BJ (cell line): ENCODE results near the gene KIF3A. TPM values are rescaled to one million over a fixed set of nuclear protein-coding genes. Genes with fewer than 3 reads are reported as not detected.

Experiments used
- CTCF ChIA-PET: fragments of 350-600 bp; formaldehyde crosslinking; extraction: SDS; loops from one replicate; lab custom pipeline; 2021; ENCODE audit warnings: antibody characterized with exemption, inconsistent platforms; lab: Yijun Ruan, JAX
- POLR2A ChIA-PET: fragments of 300-600 bp; sonication (Branson Sonifier 250); formaldehyde crosslinking; extraction: SDS; loops from one replicate; lab custom pipeline; 2021; ENCODE audit warnings: antibody characterized with exemption; lab: Charles Lee
- DNase-seq: peaks from one replicate; pipeline ENCODE4 v3.0.0-alpha.2; 2011; ENCODE audit warnings: low read depth
- H3K27me3 ChIP-seq: 2 replicates; pipeline ENCODE4 v1.6.0; 2011; ENCODE audit warnings: low read length; ENCODE audit not compliant: control insufficient read depth, insufficient read depth
- H3K36me3 ChIP-seq: 2 replicates; pipeline ENCODE4 v1.5.1; 2011; ENCODE audit warnings: low read length; ENCODE audit not compliant: control insufficient read depth, insufficient read depth
- H3K4me3 ChIP-seq: 2 replicates; pipeline ENCODE4 v1.5.1; 2011; ENCODE audit warnings: low read depth, mild to moderate bottlenecking, control low read depth, low read length
- CTCF ChIP-seq: IDR thresholded peaks from 2 replicates; pipeline ENCODE4 v1.5.1; 2011; ENCODE audit warnings: low read depth, mild to moderate bottlenecking, control low read depth, inconsistent platforms, low read length, moderate library complexity; ENCODE audit not compliant: insufficient read depth
- polyA plus RNA-seq: library from polyadenylated mRNA; depleted of rRNA; stranded (reverse); fragments of >200 nt; gene quantifications from 2 replicates; pipeline ENCODE4 v1.2.3, GENCODE V29; 2011

KIF3A gene
- polyA plus RNA-seq, 1 experiment = 2.9 TPM

GRCh38 chr5:132763181-132764036 lies 26.1 kb upstream of the KIF3A start:
- CTCF ChIA-PET = interaction anchor here (0.6 to 5.2 kb wide), 3 partner anchors 57 to 237 kb away, joined by 3 to 24 read pairs (median 3); partner anchors contain the start of gene SHROOM1
- POLR2A ChIA-PET = no interaction called here
- no peak overlapping the region for H3K4me3 ChIP-seq
- H3K36me3 ChIP-seq = peaks cover 29% of the 10 kb centered on the region
- no peak for DNase-seq
- no peaks in the 10 kb centered on the region for H3K27me3 ChIP-seq
- no peak for TF ChIP-seq CTCF

- H3K27me3 ChIP-seq = no peaks in the 10 kb centered on the region
- no peak for TF ChIP-seq CTCF
- ChIA-PET CTCF (no interaction called here), POLR2A (no interaction called here)
- DNase-seq = no peak
- H3K4me3 ChIP-seq = no peak overlapping the region
- peaks cover 31% of the 10 kb centered on the region for H3K36me3 ChIP-seq
Observed at GRCh38 chr5:132762246-132763000, 25.1 kb upstream of the KIF3A start.

DNA sequence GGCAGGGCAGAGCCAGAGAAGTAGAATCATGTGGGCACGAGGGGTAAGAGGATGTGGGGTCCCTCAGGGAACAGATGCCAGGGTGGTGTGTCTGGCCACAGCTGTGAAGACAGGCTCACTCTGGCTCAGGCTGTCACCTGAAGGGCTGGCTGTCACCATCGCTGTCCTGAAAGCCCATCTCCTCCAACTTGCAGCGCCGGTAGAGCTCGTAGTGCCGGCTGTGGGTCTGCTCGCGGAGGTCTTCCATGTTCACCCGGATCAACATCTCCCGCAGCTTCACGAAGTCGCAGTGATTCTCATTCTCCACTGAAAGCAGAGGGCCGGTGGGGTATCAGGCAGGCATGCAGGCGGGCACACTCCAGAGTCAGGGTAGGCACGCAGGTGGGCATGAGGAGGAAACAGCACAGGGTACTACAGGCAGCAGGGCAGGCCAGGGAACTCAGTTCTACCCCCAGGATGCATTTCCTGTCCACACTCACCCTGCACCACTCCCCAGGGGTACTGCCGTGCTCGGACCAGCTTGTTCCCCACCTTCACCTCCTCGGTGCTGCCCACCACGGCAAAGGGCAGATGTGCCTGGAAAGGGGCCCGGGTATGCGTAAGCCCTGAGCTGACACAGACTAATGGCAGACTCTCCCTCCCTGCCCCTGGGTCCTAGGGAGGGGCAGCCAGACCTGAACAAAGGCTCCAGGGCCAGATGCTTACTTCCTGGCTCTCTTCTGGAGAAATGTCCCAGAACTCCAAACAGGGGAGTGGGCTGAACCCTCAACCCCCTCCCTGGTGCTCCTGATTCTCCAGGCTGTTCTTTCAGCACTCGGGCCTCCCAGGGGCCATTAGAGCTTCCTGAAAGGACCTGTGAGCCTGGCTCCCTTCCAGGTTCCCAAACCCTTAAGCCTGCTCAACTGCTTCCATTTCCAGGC lies 24.2 kb upstream of the KIF3A start:
- POLR2A ChIA-PET = no interaction called here
- CTCF ChIA-PET = interaction anchor here (1.1 kb wide), 1 partner anchor 40 kb away, joined by 3 read pairs; no protein-coding TSS in a partner anchor
- no peak for TF ChIP-seq CTCF
- H3K36me3 ChIP-seq = peaks cover 31% of the 10 kb centered on the region
- H3K27me3 ChIP-seq = no peaks in the 10 kb centered on the region
- no peak overlapping the region for H3K4me3 ChIP-seq
- no peak for DNase-seq

- H3K4me3 ChIP-seq = no peak overlapping the region
- no peak for TF ChIP-seq CTCF
- DNase-seq = no peak
- POLR2A ChIA-PET = no interaction called here
- peaks cover 31% of the 10 kb centered on the region for H3K36me3 ChIP-seq
- no peaks in the 10 kb centered on the region for H3K27me3 ChIP-seq
- CTCF ChIA-PET = interaction anchor here (1.1 kb wide), 1 partner anchor 41 kb away, joined by 3 read pairs; no protein-coding TSS in a partner anchor
Observed at GRCh38 chr5:132760601-132761317, 23.4 kb upstream of the KIF3A start.
